ENCODE results near the gene RUSF1. TPM values are rescaled to one million over a fixed set of nuclear protein-coding genes. Genes with fewer than 3 reads are reported as not detected.

RUSF1 gene
- total and polyA plus RNA-seq, 10 of the 15 experiments (the other 5 are each of a cell fraction or from before 2014, with no cell fraction given), result 0.20 to 46.3 (median 29.7) TPM

DNA sequence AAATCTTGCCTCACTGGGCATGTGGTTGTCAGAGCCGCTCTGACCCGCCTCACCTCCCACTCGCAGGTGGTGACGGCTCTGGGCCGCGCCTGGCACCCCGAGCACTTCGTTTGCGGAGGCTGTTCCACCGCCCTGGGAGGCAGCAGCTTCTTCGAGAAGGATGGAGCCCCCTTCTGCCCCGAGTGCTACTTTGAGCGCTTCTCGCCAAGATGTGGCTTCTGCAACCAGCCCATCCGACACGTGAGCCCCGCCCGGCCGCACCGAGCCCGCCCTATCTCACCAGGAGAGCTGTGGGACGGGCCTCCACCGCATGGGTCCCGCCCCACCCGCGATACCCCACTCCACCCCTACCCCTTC lies 32.3 kb downstream of the RUSF1 start (continued):
- TF ChIP-seq MEF2A (IDR thresholded peaks at IDR 0.05; ENCODE audit: insufficient read depth, low read depth, low read length), result no peak

DNA sequence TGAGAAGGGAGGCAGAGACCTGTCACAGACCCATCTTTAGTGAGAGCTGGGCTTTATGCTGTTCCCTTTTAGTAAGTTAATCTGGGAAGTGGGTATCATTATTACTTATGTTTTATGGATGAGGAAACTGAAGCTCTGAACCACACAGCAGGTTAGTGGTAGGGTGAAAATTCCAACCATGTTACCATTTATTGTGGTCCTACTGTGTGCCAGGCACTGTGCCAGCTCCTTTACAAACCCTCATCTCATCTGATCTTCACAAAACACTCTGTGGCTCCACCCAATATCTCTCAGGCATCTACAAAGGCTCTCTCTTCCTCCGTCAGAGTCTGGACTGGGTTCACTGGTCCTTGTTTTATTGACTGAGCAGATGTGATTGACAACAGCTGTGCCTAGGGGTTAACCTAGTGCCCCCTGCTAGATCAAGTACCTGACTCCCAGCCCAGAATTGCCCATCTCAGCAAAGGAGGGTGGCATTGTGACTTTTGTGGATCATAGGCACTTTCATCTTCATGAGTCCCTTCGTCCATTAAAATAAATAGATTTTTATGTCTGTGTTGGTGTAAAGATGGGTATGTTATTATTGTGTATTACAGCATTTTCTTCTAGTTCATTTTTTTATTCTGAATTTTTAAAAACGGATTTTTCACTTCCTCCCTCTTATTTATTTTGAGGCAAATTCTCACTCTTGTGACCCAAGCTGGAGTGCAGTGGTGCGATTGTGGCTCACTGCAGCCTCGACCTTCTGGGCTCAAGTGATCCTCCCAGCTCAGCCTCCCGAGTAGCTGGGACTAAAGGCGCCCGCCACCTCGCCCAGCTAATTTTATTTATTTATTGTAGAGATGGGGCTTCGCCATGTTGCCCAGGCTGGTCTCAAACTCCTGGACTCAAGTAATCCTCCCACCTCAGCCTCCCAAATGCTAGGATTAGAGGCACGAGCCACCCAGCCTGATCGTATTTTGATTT lies 33.1 kb downstream of the RUSF1 start:
- DNase-seq (ENCODE audit: low read depth, low spot score) (no peak), FAIRE-seq (no peak), ATAC-seq (no peak)
- H3K4me2 ChIP-seq (ENCODE audit: control insufficient read depth, insufficient read depth), result no peak overlapping the region
- intact Hi-C loops (cut with micrococcal nuclease; ENCODE audit: unreplicated experiment) (no loop called here), in situ Hi-C loops (cut with MboI) (no loop called here)
- no peaks in the 10 kb centered on the region for H4K20me1 ChIP-seq (ENCODE audit: control insufficient read depth, insufficient read depth)
- no peak overlapping the region for H3K4me3 ChIP-seq
- TF ChIP-seq, protein P1, sequence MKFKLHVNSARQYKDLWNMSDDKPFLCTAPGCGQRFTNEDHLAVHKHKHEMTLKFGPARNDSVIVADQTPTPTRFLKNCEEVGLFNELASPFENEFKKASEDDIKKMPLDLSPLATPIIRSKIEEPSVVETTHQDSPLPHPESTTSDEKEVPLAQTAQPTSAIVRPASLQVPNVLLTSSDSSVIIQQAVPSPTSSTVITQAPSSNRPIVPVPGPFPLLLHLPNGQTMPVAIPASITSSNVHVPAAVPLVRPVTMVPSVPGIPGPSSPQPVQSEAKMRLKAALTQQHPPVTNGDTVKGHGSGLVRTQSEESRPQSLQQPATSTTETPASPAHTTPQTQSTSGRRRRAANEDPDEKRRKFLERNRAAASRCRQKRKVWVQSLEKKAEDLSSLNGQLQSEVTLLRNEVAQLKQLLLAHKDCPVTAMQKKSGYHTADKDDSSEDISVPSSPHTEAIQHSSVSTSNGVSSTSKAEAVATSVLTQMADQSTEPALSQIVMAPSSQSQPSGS (IDR thresholded peaks at IDR 0.05; ENCODE audit: low read length), result no peak
- no peak for TF ChIP-seq PAX8 (IDR thresholded peaks at IDR 0.05)
- no peak for TF ChIP-seq ZSCAN29 (IDR thresholded peaks at IDR 0.05)
- TF ChIP-seq, protein P2, sequence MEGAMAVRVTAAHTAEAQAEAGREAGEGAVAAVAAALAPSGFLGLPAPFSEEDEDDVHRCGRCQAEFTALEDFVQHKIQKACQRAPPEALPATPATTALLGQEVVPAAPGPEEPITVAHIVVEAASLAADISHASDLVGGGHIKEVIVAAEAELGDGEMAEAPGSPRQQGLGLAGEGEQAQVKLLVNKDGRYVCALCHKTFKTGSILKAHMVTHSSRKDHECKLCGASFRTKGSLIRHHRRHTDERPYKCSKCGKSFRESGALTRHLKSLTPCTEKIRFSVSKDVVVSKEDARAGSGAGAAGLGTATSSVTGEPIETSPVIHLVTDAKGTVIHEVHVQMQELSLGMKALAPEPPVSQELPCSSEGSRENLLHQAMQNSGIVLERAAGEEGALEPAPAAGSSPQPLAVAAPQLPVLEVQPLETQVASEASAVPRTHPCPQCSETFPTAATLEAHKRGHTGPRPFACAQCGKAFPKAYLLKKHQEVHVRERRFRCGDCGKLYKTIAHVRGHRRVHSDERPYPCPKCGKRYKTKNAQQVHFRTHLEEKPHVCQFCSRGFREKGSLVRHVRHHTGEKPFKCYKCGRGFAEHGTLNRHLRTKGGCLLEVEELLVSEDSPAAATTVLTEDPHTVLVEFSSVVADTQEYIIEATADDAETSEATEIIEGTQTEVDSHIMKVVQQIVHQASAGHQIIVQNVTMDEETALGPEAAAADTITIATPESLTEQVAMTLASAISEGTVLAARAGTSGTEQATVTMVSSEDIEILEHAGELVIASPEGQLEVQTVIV (IDR thresholded peaks at IDR 0.05; ENCODE audit: borderline replicate concordance, partially characterized antibody), result no peak
- no peak for TF ChIP-seq CHD4 (IDR thresholded peaks at IDR 0.05)
- no peak for TF ChIP-seq MTA3 (IDR thresholded peaks at IDR 0.05; ENCODE audit: borderline replicate concordance, low read length)
- TF ChIP-seq, protein P3, sequence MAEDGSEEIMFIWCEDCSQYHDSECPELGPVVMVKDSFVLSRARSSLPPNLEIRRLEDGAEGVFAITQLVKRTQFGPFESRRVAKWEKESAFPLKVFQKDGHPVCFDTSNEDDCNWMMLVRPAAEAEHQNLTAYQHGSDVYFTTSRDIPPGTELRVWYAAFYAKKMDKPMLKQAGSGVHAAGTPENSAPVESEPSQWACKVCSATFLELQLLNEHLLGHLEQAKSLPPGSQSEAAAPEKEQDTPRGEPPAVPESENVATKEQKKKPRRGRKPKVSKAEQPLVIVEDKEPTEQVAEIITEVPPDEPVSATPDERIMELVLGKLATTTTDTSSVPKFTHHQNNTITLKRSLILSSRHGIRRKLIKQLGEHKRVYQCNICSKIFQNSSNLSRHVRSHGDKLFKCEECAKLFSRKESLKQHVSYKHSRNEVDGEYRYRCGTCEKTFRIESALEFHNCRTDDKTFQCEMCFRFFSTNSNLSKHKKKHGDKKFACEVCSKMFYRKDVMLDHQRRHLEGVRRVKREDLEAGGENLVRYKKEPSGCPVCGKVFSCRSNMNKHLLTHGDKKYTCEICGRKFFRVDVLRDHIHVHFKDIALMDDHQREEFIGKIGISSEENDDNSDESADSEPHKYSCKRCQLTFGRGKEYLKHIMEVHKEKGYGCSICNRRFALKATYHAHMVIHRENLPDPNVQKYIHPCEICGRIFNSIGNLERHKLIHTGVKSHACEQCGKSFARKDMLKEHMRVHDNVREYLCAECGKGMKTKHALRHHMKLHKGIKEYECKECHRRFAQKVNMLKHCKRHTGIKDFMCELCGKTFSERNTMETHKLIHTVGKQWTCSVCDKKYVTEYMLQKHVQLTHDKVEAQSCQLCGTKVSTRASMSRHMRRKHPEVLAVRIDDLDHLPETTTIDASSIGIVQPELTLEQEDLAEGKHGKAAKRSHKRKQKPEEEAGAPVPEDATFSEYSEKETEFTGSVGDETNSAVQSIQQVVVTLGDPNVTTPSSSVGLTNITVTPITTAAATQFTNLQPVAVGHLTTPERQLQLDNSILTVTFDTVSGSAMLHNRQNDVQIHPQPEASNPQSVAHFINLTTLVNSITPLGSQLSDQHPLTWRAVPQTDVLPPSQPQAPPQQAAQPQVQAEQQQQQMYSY (CRISPR knock-in tag; IDR thresholded peaks at IDR 0.05), result no peak
- TF ChIP-seq ZNF217 (IDR thresholded peaks at IDR 0.05), result no peak
- no peak for TF ChIP-seq ZNF207 (IDR thresholded peaks at IDR 0.05; ENCODE audit: borderline replicate concordance)
- TF ChIP-seq RAD51 (IDR thresholded peaks at IDR 0.05), result no peak
- no peaks in the 10 kb centered on the region for H3K36me3 ChIP-seq (ENCODE audit: control insufficient read depth in 2 of 2, insufficient read depth in 2 of 2, low read length in 1 of 2)
- H3K9ac ChIP-seq (ENCODE audit: control insufficient read depth, insufficient read depth, low read length), result no peak overlapping the region
- peaks cover 0 to 9% of the 10 kb centered on the region in 2 experiments; a peak in 3 of 4 replicates for H3K27me3 ChIP-seq (replicated peaks in 1 of 2; ENCODE audit: control insufficient read depth in 2 of 2, insufficient read depth in 2 of 2, low read length in 1 of 2)
- H3K79me2 ChIP-seq (ENCODE audit: control insufficient read depth, insufficient read depth, low read length), result no peaks in the 10 kb centered on the region
- ChIA-PET CTCF (interaction anchor here (0.7 to 1.9 kb wide), 2 partner anchors 14 to 557 kb away, joined by 3 to 13 read pairs; no protein-coding TSS in a partner anchor), SMC1A (ENCODE audit: uncharacterized antibody, unreplicated experiment) (interaction anchor here (1.0 to 1.5 kb wide), 2 partner anchors 15 to 36 kb away, joined by 3 read pairs; no protein-coding TSS in a partner anchor), POLR2A (no interaction called here), RAD21 (ENCODE audit: unreplicated experiment) (no interaction called here)
- H3K9me3 ChIP-seq (replicated peaks; ENCODE audit: control insufficient read depth, insufficient read depth, low read length), result no peaks in the 10 kb centered on the region
- WGBS (ENCODE audit: insufficient coverage, insufficient replicate concordance, low lambda C conversion rate, missing lambda C conversion rate), result 44% methylated on average over 12 of the region's 12 CpGs
- H2AFZ ChIP-seq (ENCODE audit: control insufficient read depth, low read depth, low read length), result no peak overlapping the region
- BruUV-seq (replicated peaks), result no TSS peak
- no peak overlapping the region for H3K27ac ChIP-seq (ENCODE audit: control insufficient read depth, insufficient read depth)
- H3K4me1 ChIP-seq (ENCODE audit: control insufficient read depth, insufficient read depth, low read length), result peaks cover 7% of the 10 kb centered on the region; the same call in 1 of the 2 replicates

Measured in GM12878 (cell line).